CD4-positive, alpha-beta memory T cell (primary cell): ENCODE measurements around the gene CMIP. TPM values are rescaled to one million over a fixed set of nuclear protein-coding genes. Genes with fewer than 3 reads are reported as not detected.

Experiments used
- CTCF ChIA-PET: fragments of 350-600 bp; sonication (Branson Sonifier 250); formaldehyde crosslinking; loops from one replicate; lab custom pipeline; 2021; ENCODE audit warnings: inconsistent platforms; ENCODE audit not compliant: partially characterized antibody; lab: Charles Lee
- POLR2A ChIA-PET: fragments of 350-600 bp; sonication (Branson Sonifier 250); formaldehyde crosslinking; loops from one replicate; lab custom pipeline; 2021; ENCODE audit not compliant: partially characterized antibody; lab: Charles Lee
- DNase-seq, 5 donors: peaks; one replicate each; pipeline versions ENCODE4 v3.0.0 to v3.0.0-alpha.2; 2020 to 2022; ENCODE audit warnings: mixed read lengths in 1 of 5
- H3K27ac ChIP-seq: one replicate; pipeline ENCODE4 v1.7.0; 2013; ENCODE audit warnings: low read depth, low read length
- H3K27me3 ChIP-seq: 2 replicates; pipeline ENCODE4 v1.7.0; 2013; ENCODE audit warnings: mild to moderate bottlenecking, low read length, moderate library complexity; ENCODE audit not compliant: insufficient read depth
- H3K36me3 ChIP-seq: 2 replicates; pipeline ENCODE4 v1.7.0; 2013; ENCODE audit warnings: mild to moderate bottlenecking, low read length, moderate library complexity; ENCODE audit not compliant: insufficient read depth
- H3K4me1 ChIP-seq: 2 replicates; pipeline ENCODE4 v1.7.0; 2013; ENCODE audit warnings: mild to moderate bottlenecking, low read length, moderate library complexity; ENCODE audit not compliant: insufficient read depth
- H3K4me3 ChIP-seq, 2 donors: one replicate each; pipeline ENCODE4 v1.7.0; 2013; ENCODE audit warnings: low read length in 2 of 2, mild to moderate bottlenecking in 1 of 2
- H3K9me3 ChIP-seq, 2 donors: one replicate each; pipeline ENCODE4 v1.7.0; 2013; ENCODE audit warnings: low read length in 2 of 2, control low read depth in 1 of 2; ENCODE audit not compliant: control insufficient read depth in 1 of 2
- H3K27ac Mint-ChIP-seq, 7 donors: one replicate each; pipeline ENCODE4 v1.8.0; 2020 to 2021; ENCODE audit warnings: mixed read lengths in 7 of 7, mild to moderate bottlenecking in 6 of 7, inconsistent platforms in 3 of 7, moderate library complexity in 3 of 7
- H3K27me3 Mint-ChIP-seq, 2 donors: one replicate each; pipeline ENCODE4 v1.8.0; 2020 to 2021; ENCODE audit warnings: mixed read lengths in 2 of 2
- H3K36me3 Mint-ChIP-seq, 2 donors: one replicate each; pipeline ENCODE4 v1.8.0; 2020 to 2021; ENCODE audit warnings: mixed read lengths in 2 of 2, inconsistent platforms in 1 of 2, mild to moderate bottlenecking in 1 of 2
- H3K4me1 Mint-ChIP-seq, 4 donors: one replicate each; pipeline ENCODE4 v1.8.0; 2020 to 2021; ENCODE audit warnings: mixed read lengths in 4 of 4, mild to moderate bottlenecking in 1 of 4
- H3K4me3 Mint-ChIP-seq, 8 donors: one replicate each; pipeline ENCODE4 v1.8.0; 2020 to 2021; ENCODE audit warnings: mixed read lengths in 8 of 8, mild to moderate bottlenecking in 7 of 8, moderate library complexity in 6 of 8, inconsistent platforms in 3 of 8
- H3K9me3 Mint-ChIP-seq, 8 donors: one replicate each; pipeline ENCODE4 v1.8.0; 2020 to 2021; ENCODE audit warnings: mixed read lengths in 8 of 8, mild to moderate bottlenecking in 5 of 8, inconsistent platforms in 3 of 8, moderate library complexity in 1 of 8
- intact Hi-C: fragments of 100-400 bp; cut with micrococcal nuclease; formaldehyde crosslinking; loops from one replicate; pipeline ENCODE4 v1.15.1; 2023
- polyA plus RNA-seq, 2 donors: library from polyadenylated mRNA; unstranded; fragments of 300-500 nt; fragmentation: Illumina TruSeq; gene quantifications; one replicate each; pipeline ENCODE4 v1.2.3, GENCODE V29; 2021
- total RNA-seq, 2 experiments: library from RNA; stranded (reverse); gene quantifications; one replicate each; pipeline ENCODE4 v1.2.3, GENCODE V29; 2021

The CMIP gene
- total and polyA plus RNA-seq, 4 experiments from 2014 or later, result 0.84 to 36.4 (median 33.2) TPM; not detected in 1

DNA sequence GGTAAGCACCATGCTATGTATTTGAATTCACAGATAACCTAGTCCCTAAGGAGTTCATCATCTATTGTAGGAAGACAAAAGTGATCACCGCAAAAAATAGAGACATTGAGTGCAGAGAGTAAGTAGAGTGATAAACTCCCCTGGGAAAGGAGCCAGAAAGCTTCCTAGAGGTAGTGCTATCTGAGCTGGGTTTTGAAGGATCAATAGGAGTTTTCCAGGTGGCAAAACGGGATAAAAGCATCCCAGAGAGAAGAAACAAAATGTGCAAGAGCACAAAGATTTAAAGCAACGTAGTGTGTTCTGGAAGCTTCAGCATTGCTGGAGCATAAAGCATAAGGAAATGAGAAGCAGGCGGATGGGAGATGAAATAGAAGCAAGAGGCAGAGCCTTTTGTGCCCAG, 213.8 kb downstream of the CMIP start:
- no peak overlapping the region for H3K4me3 ChIP-seq
- Mint-ChIP-seq H3K27me3 (no peaks in the 10 kb centered on the region), H3K9me3 (no peaks in the 10 kb centered on the region), H3K36me3 (peaks cover 35 to 49% of the 10 kb centered on the region in 2 donors), H3K4me3 (no peak overlapping the region), H3K4me1 (peaks cover 0 to 3% (median 0%) of the 10 kb centered on the region in 4 donors), H3K27ac (peak overlapping the region in 5 of 7 donors; percentile 30 to 53 (median 45))
- H3K4me1 ChIP-seq, result no peaks in the 10 kb centered on the region
- H3K36me3 ChIP-seq, result peaks cover 33% of the 10 kb centered on the region
- no peaks in the 10 kb centered on the region for H3K9me3 ChIP-seq
- H3K27me3 ChIP-seq, result no peaks in the 10 kb centered on the region
- H3K27ac ChIP-seq, result no peak overlapping the region
- intact Hi-C loops, result no loop called here
- CTCF ChIA-PET, result no interaction called here
- POLR2A ChIA-PET, result no interaction called here
- no peak for DNase-seq

- H3K4me1 ChIP-seq, result no peaks in the 10 kb centered on the region
- CTCF ChIA-PET, result interaction anchor here (1.6 kb wide), 1 partner anchor 36 kb away, joined by 5 read pairs; no protein-coding TSS in a partner anchor
- no peak overlapping the region for H3K27ac ChIP-seq
- no peak for DNase-seq
- H3K9me3 ChIP-seq, result no peaks in the 10 kb centered on the region
- Mint-ChIP-seq H3K4me1 (peaks cover 0 to 3% (median 0%) of the 10 kb centered on the region in 4 donors), H3K27ac (peak overlapping the region in 5 of 7 donors; percentile 9 to 85 (median 65)), H3K4me3 (no peak overlapping the region), H3K9me3 (no peaks in the 10 kb centered on the region), H3K36me3 (peaks cover 35 to 51% of the 10 kb centered on the region in 2 donors), H3K27me3 (no peaks in the 10 kb centered on the region)
- H3K36me3 ChIP-seq, result peaks cover 32% of the 10 kb centered on the region
- intact Hi-C loops, result no loop called here
- no peaks in the 10 kb centered on the region for H3K27me3 ChIP-seq
- no peak overlapping the region for H3K4me3 ChIP-seq
- POLR2A ChIA-PET, result no interaction called here
These were observed 214.6 kb downstream of the CMIP start for GRCh38 chr16:81659249-81659648.

- H3K9me3 ChIP-seq, result no peaks in the 10 kb centered on the region
- intact Hi-C loops, result no loop called here
- CTCF ChIA-PET, result no interaction called here
- POLR2A ChIA-PET, result no interaction called here
- no peak for DNase-seq
- Mint-ChIP-seq H3K27me3 (no peaks in the 10 kb centered on the region), H3K9me3 (peaks cover 0 to 2% (median 0%) of the 10 kb centered on the region in 8 donors), H3K4me3 (no peak overlapping the region), H3K36me3 (peaks cover 46 to 55% of the 10 kb centered on the region in 2 donors), H3K4me1 (peaks cover 0 to 5% (median 1%) of the 10 kb centered on the region in 4 donors), H3K27ac (peak overlapping the region in 1 of 7 donors; percentile 32)
- no peak overlapping the region for H3K27ac ChIP-seq
- H3K27me3 ChIP-seq, result no peaks in the 10 kb centered on the region
- peaks cover 30% of the 10 kb centered on the region for H3K36me3 ChIP-seq
- H3K4me1 ChIP-seq, result no peaks in the 10 kb centered on the region
- no peak overlapping the region for H3K4me3 ChIP-seq
These were observed 216.5 kb downstream of the CMIP start for GRCh38 chr16:81661082-81661481.

DNA sequence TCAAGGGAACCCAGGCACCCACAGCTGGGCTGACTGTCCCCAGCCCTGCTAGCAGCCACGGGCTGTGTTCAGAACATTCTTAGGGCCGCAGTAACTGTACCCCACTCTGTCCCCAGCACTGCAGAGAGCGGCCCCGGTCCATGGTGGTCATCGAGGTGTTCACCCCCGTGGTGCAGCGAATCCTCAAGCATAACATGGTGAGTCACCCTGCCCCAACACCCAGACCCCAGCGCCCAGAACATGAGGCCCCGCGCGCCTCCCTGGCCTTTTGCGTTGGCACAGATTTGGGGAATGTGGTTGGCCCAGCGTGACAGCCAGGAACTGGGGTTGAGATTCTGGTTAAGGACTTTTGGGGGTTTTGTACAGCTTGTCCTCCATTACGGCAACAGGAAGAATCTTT, 219.5 kb downstream of the CMIP start:
- no peaks in the 10 kb centered on the region for H3K27me3 Mint-ChIP-seq
- H3K36me3 ChIP-seq, result peaks cover 13% of the 10 kb centered on the region
- CTCF ChIA-PET, result no interaction called here

DNA sequence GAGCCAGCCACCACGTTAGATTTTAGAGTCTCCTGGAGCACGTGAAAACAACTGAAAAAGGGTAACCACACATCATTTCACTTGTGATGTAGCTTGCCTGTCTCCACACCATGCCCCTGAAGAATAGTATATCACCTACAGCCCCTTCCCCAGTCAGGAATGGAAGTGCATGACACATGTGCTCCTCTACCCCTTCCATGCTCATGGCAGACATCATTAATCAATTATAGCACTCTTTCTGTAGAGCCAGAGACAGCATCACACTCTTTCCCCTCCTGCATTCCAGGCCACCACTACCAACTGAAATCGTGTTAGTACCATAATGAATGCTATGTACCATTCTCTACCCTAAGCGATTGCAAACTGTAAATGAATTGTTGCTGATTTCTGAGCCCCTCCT, 221.0 kb downstream of the CMIP start:
- Mint-ChIP-seq H3K27ac (peak overlapping the region in 6 of 7 donors; percentile 1 to 73 (median 24)), H3K4me3 (no peak overlapping the region), H3K27me3 (no peaks in the 10 kb centered on the region), H3K36me3 (peaks cover 49% of the 10 kb centered on the region in 2 donors), H3K9me3 (peaks cover 0 to 5% (median 0%) of the 10 kb centered on the region in 8 donors), H3K4me1 (peaks cover 0 to 7% (median under 1%) of the 10 kb centered on the region in 4 donors)
- Histone ChIP-seq H3K4me1 (no peaks in the 10 kb centered on the region), H3K4me3 (no peak overlapping the region), H3K9me3 (no peaks in the 10 kb centered on the region), H3K36me3 (peaks cover 21% of the 10 kb centered on the region), H3K27me3 (no peaks in the 10 kb centered on the region), H3K27ac (no peak overlapping the region)
- no peak for DNase-seq
- POLR2A ChIA-PET, result no interaction called here
- intact Hi-C loops, result no loop called here
- CTCF ChIA-PET, result no interaction called here

More for the DNA sequence above, 219.5 kb downstream of the CMIP start:
- Histone ChIP-seq H3K27me3 (no peaks in the 10 kb centered on the region), H3K4me3 (no peak overlapping the region), H3K4me1 (no peaks in the 10 kb centered on the region), H3K27ac (no peak overlapping the region), H3K9me3 (no peaks in the 10 kb centered on the region)
- no peak overlapping the region for H3K4me3 Mint-ChIP-seq
- peaks cover 44 to 54% of the 10 kb centered on the region in 2 donors for H3K36me3 Mint-ChIP-seq
- POLR2A ChIA-PET, result no interaction called here
- peaks cover 0 to 6% (median under 1%) of the 10 kb centered on the region in 4 donors for H3K4me1 Mint-ChIP-seq
- H3K9me3 Mint-ChIP-seq, result peaks cover 0 to 4% (median 0%) of the 10 kb centered on the region in 8 donors
- intact Hi-C loops, result no loop called here
- H3K27ac Mint-ChIP-seq, result peak overlapping the region in 2 of 7 donors; percentile 7 to 15
- DNase-seq, result no peak

- Mint-ChIP-seq H3K27me3 (no peaks in the 10 kb centered on the region), H3K4me3 (no peak overlapping the region), H3K27ac (peak overlapping the region in 5 of 7 donors; percentile 2 to 73 (median 42)), H3K4me1 (peaks cover 0 to 7% (median under 1%) of the 10 kb centered on the region in 4 donors), H3K36me3 (peaks cover 51 to 53% of the 10 kb centered on the region in 2 donors), H3K9me3 (peaks cover 0 to 5% (median 0%) of the 10 kb centered on the region in 8 donors)
- Histone ChIP-seq H3K27ac (no peak overlapping the region), H3K36me3 (peaks cover 21% of the 10 kb centered on the region), H3K27me3 (no peaks in the 10 kb centered on the region), H3K4me3 (no peak overlapping the region), H3K9me3 (no peaks in the 10 kb centered on the region), H3K4me1 (no peaks in the 10 kb centered on the region)
- ChIA-PET CTCF (no interaction called here), POLR2A (no interaction called here)
- DNase-seq, result no peak
- intact Hi-C loops, result no loop called here
These were observed 221.5 kb downstream of the CMIP start for GRCh38 chr16:81666113-81666512.

DNA sequence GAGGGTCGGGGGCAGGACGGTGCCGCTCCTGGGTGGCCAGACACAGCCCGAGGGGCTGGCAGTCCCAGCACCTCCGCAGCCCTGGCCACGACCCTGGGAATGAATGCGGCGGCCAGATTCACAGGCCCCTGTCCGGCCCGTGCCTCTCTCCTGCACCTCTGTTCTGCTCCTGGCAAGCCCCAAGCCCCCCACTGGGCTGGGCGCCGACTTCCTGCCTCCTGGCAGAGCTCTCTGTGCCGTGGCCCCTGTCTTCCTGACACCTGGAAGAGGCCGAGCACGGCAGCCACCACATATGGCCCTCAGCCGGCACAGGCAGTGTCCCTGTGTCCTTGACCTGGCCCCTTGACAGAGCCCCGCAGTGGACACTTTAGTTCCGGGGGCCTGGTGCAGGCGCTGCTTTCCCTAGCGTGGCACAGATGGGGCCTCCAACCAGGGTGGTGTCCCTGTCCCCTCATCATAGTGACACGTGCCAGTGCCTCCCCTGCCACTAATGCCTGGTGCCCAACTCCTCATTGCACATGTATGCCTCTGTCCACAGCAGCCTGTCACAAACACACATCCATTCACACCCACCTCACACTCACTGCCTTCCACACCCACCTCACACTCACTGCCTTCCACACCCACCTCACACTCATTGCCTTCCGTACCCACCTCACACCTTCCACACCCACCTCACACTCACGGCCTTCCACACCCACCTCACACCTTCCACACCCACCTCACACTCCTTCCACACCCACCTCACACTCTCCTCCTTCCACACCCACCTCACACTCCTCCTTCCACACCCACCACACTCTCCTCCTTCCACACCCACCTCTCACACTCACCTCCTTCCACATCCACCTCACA, 223.9 kb downstream of the CMIP start:
- Histone ChIP-seq H3K36me3 (peaks cover 16% of the 10 kb centered on the region), H3K4me3 (no peak overlapping the region), H3K27ac (no peak overlapping the region), H3K4me1 (no peaks in the 10 kb centered on the region), H3K27me3 (no peaks in the 10 kb centered on the region), H3K9me3 (no peaks in the 10 kb centered on the region)
- H3K4me1 Mint-ChIP-seq, result peaks cover 0 to 7% (median under 1%) of the 10 kb centered on the region in 4 donors
- POLR2A ChIA-PET, result no interaction called here
- H3K36me3 Mint-ChIP-seq, result peaks cover 50% of the 10 kb centered on the region in 2 donors
- peaks cover 0 to 5% (median 0%) of the 10 kb centered on the region in 8 donors for H3K9me3 Mint-ChIP-seq
- intact Hi-C loops, result no loop called here
- no peak for DNase-seq
- H3K27ac Mint-ChIP-seq, result peak overlapping the region in 4 of 7 donors; percentile 62 to 86 (median 82)
- CTCF ChIA-PET, result no interaction called here
- no peaks in the 10 kb centered on the region for H3K27me3 Mint-ChIP-seq
- H3K4me3 Mint-ChIP-seq, result no peak overlapping the region
